Activated CD4-positive, alpha-beta T cell treated with anti-CD3 and anti-CD28 coated beads, Interleukin-2, amount 10 ng/mL, durations not matched to agents 7 days and 5 days (primary cell): ENCODE data around the gene STS. TPM values are rescaled to one million over a fixed set of nuclear protein-coding genes. Genes with fewer than 3 reads are reported as not detected.
"Not testable (repeated sequence)": the region's sequence is repeated elsewhere in the genome, so short reads cannot be mapped to it uniquely, and the experiment has no call there.

ENCODE experiments used
- CTCF ChIA-PET: fragments of 350-600 bp; sonication (Branson Sonifier 250); formaldehyde crosslinking; loops from one replicate; lab custom pipeline; 2021; ENCODE audit warnings: antibody characterized with exemption; lab: Charles Lee
- POLR2A ChIA-PET: fragments of 350-600 bp; sonication (Branson Sonifier 250); formaldehyde crosslinking; loops from one replicate; lab custom pipeline; 2021; ENCODE audit warnings: antibody characterized with exemption; lab: Charles Lee
- DNase-seq: peaks from one replicate; pipeline ENCODE4 v3.0.0-alpha.2; 2020
- H3K27ac Mint-ChIP-seq: one replicate; pipeline ENCODE4 v1.8.0; 2021; ENCODE audit warnings: mild to moderate bottlenecking, moderate library complexity, mixed read lengths
- H3K27me3 Mint-ChIP-seq: one replicate; pipeline ENCODE4 v1.8.0; 2021; ENCODE audit warnings: mixed read lengths
- H3K36me3 Mint-ChIP-seq: one replicate; pipeline ENCODE4 v1.8.0; 2021; ENCODE audit warnings: low read depth, mixed read lengths
- H3K4me1 Mint-ChIP-seq: one replicate; pipeline ENCODE4 v1.8.0; 2021; ENCODE audit warnings: mixed read lengths
- H3K4me3 Mint-ChIP-seq: one replicate; pipeline ENCODE4 v1.8.0; 2021; ENCODE audit warnings: mild to moderate bottlenecking, moderate library complexity, mixed read lengths
- H3K9me3 Mint-ChIP-seq: one replicate; pipeline ENCODE4 v1.8.0; 2021; ENCODE audit warnings: mixed read lengths
- total RNA-seq, 2 experiments: library from RNA; stranded (reverse); gene quantifications; one replicate each; pipeline ENCODE4 v1.2.3, GENCODE V29; 2021

Gene STS
- total RNA-seq, 2 experiments from 2014 or later: 1.5 to 1.9 TPM

- Mint-ChIP-seq H3K4me3 (no peak overlapping the region), H3K9me3 (no peaks in the 10 kb centered on the region), H3K4me1 (no peaks in the 10 kb centered on the region), H3K27ac (no peak overlapping the region), H3K27me3 (no peaks in the 10 kb centered on the region), H3K36me3 (no peaks in the 10 kb centered on the region)
- ChIA-PET CTCF (interaction anchor here (1.1 kb wide), 1 partner anchor 73 kb away, joined by 3 read pairs; no protein-coding TSS in a partner anchor), POLR2A (no interaction called here)
- no peak for DNase-seq
These were observed 16.7 kb downstream of the STS start for GRCh38 chrX:7164174-7164573.

- no peak for DNase-seq
- Mint-ChIP-seq H3K27me3 (no peaks in the 10 kb centered on the region), H3K4me1 (no peaks in the 10 kb centered on the region), H3K27ac (no peak overlapping the region), H3K4me3 (no peak overlapping the region), H3K36me3 (no peaks in the 10 kb centered on the region), H3K9me3 (no peaks in the 10 kb centered on the region)
- POLR2A ChIA-PET: no interaction called here
- CTCF ChIA-PET: no interaction called here
These were observed 20.9 kb downstream of the STS start for GRCh38 chrX:7168371-7168770.

GRCh38 chrX:7169627-7170026 lies 22.1 kb downstream of the STS start:
- no peaks in the 10 kb centered on the region for H3K9me3 Mint-ChIP-seq
- H3K36me3 Mint-ChIP-seq: no peaks in the 10 kb centered on the region
- ChIA-PET POLR2A (no interaction called here), CTCF (no interaction called here)
- H3K4me3 Mint-ChIP-seq: no peak overlapping the region
- H3K27ac Mint-ChIP-seq: no peak overlapping the region
- DNase-seq: no peak
- H3K4me1 Mint-ChIP-seq: no peaks in the 10 kb centered on the region
- no peaks in the 10 kb centered on the region for H3K27me3 Mint-ChIP-seq

GRCh38 chrX:7170898-7171297 lies 23.4 kb downstream of the STS start:
- H3K9me3 Mint-ChIP-seq: no peaks in the 10 kb centered on the region

GRCh38 chrX:7178859-7179258 lies 31.3 kb downstream of the STS start:
- H3K9me3 Mint-ChIP-seq, H3K27ac Mint-ChIP-seq, H3K4me3 Mint-ChIP-seq, DNase-seq, H3K4me1 Mint-ChIP-seq, CTCF ChIA-PET, H3K36me3 Mint-ChIP-seq, H3K27me3 Mint-ChIP-seq, POLR2A ChIA-PET: not testable (repeated sequence)

More at GRCh38 chrX:7170898-7171297, 23.4 kb downstream of the STS start:
- ChIA-PET POLR2A (no interaction called here), CTCF (no interaction called here)
- Mint-ChIP-seq H3K36me3 (no peaks in the 10 kb centered on the region), H3K4me1 (no peaks in the 10 kb centered on the region), H3K27ac (no peak overlapping the region), H3K4me3 (no peak overlapping the region), H3K27me3 (no peaks in the 10 kb centered on the region)
- DNase-seq: peak; percentile 43

- H3K4me3 Mint-ChIP-seq: no peak overlapping the region
- H3K4me1 Mint-ChIP-seq: no peaks in the 10 kb centered on the region
- H3K36me3 Mint-ChIP-seq: no peaks in the 10 kb centered on the region
- CTCF ChIA-PET: no interaction called here
- POLR2A ChIA-PET: no interaction called here
- H3K9me3 Mint-ChIP-seq: no peaks in the 10 kb centered on the region
- no peak overlapping the region for H3K27ac Mint-ChIP-seq
- DNase-seq: no peak
- peaks cover 2% of the 10 kb centered on the region for H3K27me3 Mint-ChIP-seq
These were observed 31.9 kb downstream of the STS start for GRCh38 chrX:7179446-7179845.

- Mint-ChIP-seq H3K27ac (no peak overlapping the region), H3K4me1 (no peaks in the 10 kb centered on the region), H3K4me3 (no peak overlapping the region), H3K36me3 (no peaks in the 10 kb centered on the region), H3K27me3 (no peaks in the 10 kb centered on the region), H3K9me3 (no peaks in the 10 kb centered on the region)
- DNase-seq: no peak
- ChIA-PET CTCF (no interaction called here), POLR2A (no interaction called here)
These were observed 37.3 kb downstream of the STS start for GRCh38 chrX:7184816-7185215.

GRCh38 chrX:7188672-7189071 lies 41.2 kb downstream of the STS start:
- no peaks in the 10 kb centered on the region for H3K9me3 Mint-ChIP-seq
- no peak overlapping the region for H3K4me3 Mint-ChIP-seq
- ChIA-PET POLR2A (no interaction called here), CTCF (no interaction called here)
- no peak overlapping the region for H3K27ac Mint-ChIP-seq
- no peaks in the 10 kb centered on the region for H3K27me3 Mint-ChIP-seq
- H3K4me1 Mint-ChIP-seq: no peaks in the 10 kb centered on the region
- no peak for DNase-seq
- no peaks in the 10 kb centered on the region for H3K36me3 Mint-ChIP-seq

GRCh38 chrX:7190157-7190556 lies 42.6 kb downstream of the STS start:
- ChIA-PET POLR2A (no interaction called here), CTCF (no interaction called here)
- H3K9me3 Mint-ChIP-seq: no peaks in the 10 kb centered on the region
- no peaks in the 10 kb centered on the region for H3K36me3 Mint-ChIP-seq
- DNase-seq: no peak
- no peak overlapping the region for H3K4me3 Mint-ChIP-seq
- H3K27me3 Mint-ChIP-seq: no peaks in the 10 kb centered on the region
- no peaks in the 10 kb centered on the region for H3K4me1 Mint-ChIP-seq
- H3K27ac Mint-ChIP-seq: no peak overlapping the region

- Mint-ChIP-seq H3K27ac (no peak overlapping the region), H3K9me3 (no peaks in the 10 kb centered on the region), H3K36me3 (no peaks in the 10 kb centered on the region), H3K4me3 (no peak overlapping the region), H3K4me1 (no peaks in the 10 kb centered on the region), H3K27me3 (no peaks in the 10 kb centered on the region)
- POLR2A ChIA-PET: no interaction called here
- CTCF ChIA-PET: interaction anchor here (1.1 kb wide), 1 partner anchor 57 kb away, joined by 4 read pairs; no protein-coding TSS in a partner anchor
- DNase-seq: no peak
These were observed 44.2 kb downstream of the STS start for GRCh38 chrX:7191681-7192110.

- no peak for DNase-seq
- Mint-ChIP-seq H3K4me3 (no peak overlapping the region), H3K27ac (no peak overlapping the region), H3K4me1 (no peaks in the 10 kb centered on the region), H3K36me3 (no peaks in the 10 kb centered on the region), H3K27me3 (no peaks in the 10 kb centered on the region), H3K9me3 (no peaks in the 10 kb centered on the region)
- CTCF ChIA-PET: interaction anchor here (0.6 to 0.8 kb wide), 2 partner anchors 23 to 119 kb away, joined by 5 to 7 read pairs; no protein-coding TSS in a partner anchor
- POLR2A ChIA-PET: no interaction called here
These were observed 45.4 kb downstream of the STS start for GRCh38 chrX:7192871-7193270.

- no peaks in the 10 kb centered on the region for H3K36me3 Mint-ChIP-seq
- ChIA-PET POLR2A (no interaction called here), CTCF (no interaction called here)
- no peak for DNase-seq
- H3K4me1 Mint-ChIP-seq: no peaks in the 10 kb centered on the region
- no peaks in the 10 kb centered on the region for H3K27me3 Mint-ChIP-seq
- H3K27ac Mint-ChIP-seq: no peak overlapping the region
- no peak overlapping the region for H3K4me3 Mint-ChIP-seq
- no peaks in the 10 kb centered on the region for H3K9me3 Mint-ChIP-seq
These were observed 47.1 kb downstream of the STS start for GRCh38 chrX:7194606-7195005.
